ENCODE data around the gene TDP1. TPM values are rescaled to one million over a fixed set of nuclear protein-coding genes. Genes with fewer than 3 reads are reported as not detected.

TDP1 gene
- total and polyA plus RNA-seq, 2 of the 13 experiments (the other 11 are each of a cell fraction or from before 2014, with no cell fraction given) = 16.4 to 31.2 TPM

DNA sequence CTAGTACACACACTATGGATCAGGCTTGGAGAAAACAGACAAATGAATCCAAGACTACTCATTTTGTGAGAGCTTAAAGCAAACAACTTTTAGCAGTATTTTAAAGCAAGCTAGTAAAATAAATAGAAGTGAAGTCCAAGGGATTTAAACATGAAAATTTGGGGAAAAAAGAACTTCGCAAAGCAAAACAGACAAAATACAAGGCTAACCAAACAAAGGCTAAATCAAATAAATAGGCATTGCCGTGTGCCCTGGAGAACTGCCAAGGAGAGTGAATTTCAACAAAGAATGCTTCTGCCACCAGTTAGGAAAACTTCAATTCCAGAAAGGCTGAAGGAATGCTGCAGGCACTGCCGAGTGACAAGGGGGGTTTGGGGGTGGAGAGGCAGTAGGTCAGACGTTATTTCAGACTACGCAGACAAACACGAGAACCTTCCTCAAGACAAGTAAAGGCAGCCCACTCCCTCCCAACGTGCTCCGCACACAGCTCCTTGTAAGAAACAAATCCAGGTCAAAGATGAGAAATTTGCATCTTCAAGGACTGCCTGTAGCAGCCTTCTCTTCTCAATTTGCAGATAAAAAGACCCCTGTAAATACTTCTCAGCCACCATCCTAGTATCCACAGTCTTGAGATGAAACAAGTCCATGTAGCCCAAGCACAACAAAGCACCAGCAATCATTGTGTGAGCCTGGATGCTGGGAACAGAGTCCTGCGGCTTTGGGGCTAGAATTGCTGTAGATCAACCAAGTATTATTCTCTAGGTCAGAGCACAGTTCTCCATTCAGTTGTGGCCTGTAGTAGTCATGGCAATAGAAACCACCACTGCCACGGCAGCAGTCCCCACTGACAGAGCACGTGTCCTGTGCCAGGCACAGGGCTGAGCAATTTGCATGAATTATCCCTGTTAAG is 44.5 kb upstream of the TDP1 start (continued):
- TF ChIP-seq, protein P1, sequence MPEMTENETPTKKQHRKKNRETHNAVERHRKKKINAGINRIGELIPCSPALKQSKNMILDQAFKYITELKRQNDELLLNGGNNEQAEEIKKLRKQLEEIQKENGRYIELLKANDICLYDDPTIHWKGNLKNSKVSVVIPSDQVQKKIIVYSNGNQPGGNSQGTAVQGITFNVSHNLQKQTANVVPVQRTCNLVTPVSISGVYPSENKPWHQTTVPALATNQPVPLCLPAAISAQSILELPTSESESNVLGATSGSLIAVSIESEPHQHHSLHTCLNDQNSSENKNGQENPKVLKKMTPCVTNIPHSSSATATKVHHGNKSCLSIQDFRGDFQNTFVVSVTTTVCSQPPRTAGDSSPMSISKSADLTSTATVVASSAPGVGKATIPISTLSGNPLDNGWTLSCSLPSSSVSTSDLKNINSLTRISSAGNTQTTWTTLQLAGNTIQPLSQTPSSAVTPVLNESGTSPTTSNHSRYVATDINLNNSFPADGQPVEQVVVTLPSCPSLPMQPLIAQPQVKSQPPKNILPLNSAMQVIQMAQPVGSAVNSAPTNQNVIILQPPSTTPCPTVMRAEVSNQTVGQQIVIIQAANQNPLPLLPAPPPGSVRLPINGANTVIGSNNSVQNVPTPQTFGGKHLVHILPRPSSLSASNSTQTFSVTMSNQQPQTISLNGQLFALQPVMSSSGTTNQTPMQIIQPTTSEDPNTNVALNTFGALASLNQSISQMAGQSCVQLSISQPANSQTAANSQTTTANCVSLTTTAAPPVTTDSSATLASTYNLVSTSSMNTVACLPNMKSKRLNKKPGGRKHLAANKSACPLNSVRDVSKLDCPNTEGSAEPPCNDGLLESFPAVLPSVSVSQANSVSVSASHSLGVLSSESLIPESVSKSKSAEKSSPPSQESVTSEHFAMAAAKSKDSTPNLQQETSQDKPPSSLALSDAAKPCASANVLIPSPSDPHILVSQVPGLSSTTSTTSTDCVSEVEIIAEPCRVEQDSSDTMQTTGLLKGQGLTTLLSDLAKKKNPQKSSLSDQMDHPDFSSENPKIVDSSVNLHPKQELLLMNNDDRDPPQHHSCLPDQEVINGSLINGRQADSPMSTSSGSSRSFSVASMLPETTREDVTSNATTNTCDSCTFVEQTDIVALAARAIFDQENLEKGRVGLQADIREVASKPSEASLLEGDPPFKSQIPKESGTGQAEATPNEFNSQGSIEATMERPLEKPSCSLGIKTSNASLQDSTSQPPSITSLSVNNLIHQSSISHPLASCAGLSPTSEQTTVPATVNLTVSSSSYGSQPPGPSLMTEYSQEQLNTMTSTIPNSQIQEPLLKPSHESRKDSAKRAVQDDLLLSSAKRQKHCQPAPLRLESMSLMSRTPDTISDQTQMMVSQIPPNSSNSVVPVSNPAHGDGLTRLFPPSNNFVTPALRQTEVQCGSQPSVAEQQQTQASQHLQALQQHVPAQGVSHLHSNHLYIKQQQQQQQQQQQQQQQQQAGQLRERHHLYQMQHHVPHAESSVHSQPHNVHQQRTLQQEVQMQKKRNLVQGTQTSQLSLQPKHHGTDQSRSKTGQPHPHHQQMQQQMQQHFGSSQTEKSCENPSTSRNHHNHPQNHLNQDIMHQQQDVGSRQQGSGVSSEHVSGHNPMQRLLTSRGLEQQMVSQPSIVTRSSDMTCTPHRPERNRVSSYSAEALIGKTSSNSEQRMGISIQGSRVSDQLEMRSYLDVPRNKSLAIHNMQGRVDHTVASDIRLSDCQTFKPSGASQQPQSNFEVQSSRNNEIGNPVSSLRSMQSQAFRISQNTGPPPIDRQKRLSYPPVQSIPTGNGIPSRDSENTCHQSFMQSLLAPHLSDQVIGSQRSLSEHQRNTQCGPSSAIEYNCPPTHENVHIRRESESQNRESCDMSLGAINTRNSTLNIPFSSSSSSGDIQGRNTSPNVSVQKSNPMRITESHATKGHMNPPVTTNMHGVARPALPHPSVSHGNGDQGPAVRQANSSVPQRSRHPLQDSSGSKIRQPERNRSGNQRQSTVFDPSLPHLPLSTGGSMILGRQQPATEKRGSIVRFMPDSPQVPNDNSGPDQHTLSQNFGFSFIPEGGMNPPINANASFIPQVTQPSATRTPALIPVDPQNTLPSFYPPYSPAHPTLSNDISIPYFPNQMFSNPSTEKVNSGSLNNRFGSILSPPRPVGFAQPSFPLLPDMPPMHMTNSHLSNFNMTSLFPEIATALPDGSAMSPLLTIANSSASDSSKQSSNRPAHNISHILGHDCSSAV (CRISPR knock-in tag; IDR thresholded peaks at IDR 0.05; ENCODE audit: borderline replicate concordance) = no peak
- no peak for TF ChIP-seq SATB2 (CRISPR knock-in tag; IDR thresholded peaks at IDR 0.05)
- TF ChIP-seq, protein P2, sequence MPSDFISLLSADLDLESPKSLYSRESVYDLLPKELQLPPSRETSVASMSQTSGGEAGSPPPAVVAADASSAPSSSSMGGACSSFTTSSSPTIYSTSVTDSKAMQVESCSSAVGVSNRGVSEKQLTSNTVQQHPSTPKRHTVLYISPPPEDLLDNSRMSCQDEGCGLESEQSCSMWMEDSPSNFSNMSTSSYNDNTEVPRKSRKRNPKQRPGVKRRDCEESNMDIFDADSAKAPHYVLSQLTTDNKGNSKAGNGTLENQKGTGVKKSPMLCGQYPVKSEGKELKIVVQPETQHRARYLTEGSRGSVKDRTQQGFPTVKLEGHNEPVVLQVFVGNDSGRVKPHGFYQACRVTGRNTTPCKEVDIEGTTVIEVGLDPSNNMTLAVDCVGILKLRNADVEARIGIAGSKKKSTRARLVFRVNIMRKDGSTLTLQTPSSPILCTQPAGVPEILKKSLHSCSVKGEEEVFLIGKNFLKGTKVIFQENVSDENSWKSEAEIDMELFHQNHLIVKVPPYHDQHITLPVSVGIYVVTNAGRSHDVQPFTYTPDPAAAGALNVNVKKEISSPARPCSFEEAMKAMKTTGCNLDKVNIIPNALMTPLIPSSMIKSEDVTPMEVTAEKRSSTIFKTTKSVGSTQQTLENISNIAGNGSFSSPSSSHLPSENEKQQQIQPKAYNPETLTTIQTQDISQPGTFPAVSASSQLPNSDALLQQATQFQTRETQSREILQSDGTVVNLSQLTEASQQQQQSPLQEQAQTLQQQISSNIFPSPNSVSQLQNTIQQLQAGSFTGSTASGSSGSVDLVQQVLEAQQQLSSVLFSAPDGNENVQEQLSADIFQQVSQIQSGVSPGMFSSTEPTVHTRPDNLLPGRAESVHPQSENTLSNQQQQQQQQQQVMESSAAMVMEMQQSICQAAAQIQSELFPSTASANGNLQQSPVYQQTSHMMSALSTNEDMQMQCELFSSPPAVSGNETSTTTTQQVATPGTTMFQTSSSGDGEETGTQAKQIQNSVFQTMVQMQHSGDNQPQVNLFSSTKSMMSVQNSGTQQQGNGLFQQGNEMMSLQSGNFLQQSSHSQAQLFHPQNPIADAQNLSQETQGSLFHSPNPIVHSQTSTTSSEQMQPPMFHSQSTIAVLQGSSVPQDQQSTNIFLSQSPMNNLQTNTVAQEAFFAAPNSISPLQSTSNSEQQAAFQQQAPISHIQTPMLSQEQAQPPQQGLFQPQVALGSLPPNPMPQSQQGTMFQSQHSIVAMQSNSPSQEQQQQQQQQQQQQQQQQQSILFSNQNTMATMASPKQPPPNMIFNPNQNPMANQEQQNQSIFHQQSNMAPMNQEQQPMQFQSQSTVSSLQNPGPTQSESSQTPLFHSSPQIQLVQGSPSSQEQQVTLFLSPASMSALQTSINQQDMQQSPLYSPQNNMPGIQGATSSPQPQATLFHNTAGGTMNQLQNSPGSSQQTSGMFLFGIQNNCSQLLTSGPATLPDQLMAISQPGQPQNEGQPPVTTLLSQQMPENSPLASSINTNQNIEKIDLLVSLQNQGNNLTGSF (CRISPR knock-in tag; IDR thresholded peaks at IDR 0.05) = no peak
- TF ChIP-seq TCF7L2 (IDR thresholded peaks at IDR 0.05; ENCODE audit: low read depth, low read length) = no peak
- TF ChIP-seq, protein P3, sequence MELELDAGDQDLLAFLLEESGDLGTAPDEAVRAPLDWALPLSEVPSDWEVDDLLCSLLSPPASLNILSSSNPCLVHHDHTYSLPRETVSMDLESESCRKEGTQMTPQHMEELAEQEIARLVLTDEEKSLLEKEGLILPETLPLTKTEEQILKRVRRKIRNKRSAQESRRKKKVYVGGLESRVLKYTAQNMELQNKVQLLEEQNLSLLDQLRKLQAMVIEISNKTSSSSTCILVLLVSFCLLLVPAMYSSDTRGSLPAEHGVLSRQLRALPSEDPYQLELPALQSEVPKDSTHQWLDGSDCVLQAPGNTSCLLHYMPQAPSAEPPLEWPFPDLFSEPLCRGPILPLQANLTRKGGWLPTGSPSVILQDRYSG (CRISPR knock-in tag; IDR thresholded peaks at IDR 0.05) = no peak
- no peak for TF ChIP-seq ZNF232 (CRISPR knock-in tag; IDR thresholded peaks at IDR 0.05; ENCODE audit: borderline replicate concordance)
- TF ChIP-seq, protein P4, sequence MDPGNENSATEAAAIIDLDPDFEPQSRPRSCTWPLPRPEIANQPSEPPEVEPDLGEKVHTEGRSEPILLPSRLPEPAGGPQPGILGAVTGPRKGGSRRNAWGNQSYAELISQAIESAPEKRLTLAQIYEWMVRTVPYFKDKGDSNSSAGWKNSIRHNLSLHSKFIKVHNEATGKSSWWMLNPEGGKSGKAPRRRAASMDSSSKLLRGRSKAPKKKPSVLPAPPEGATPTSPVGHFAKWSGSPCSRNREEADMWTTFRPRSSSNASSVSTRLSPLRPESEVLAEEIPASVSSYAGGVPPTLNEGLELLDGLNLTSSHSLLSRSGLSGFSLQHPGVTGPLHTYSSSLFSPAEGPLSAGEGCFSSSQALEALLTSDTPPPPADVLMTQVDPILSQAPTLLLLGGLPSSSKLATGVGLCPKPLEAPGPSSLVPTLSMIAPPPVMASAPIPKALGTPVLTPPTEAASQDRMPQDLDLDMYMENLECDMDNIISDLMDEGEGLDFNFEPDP (CRISPR knock-in tag; conservative IDR thresholded peaks at IDR 0.05) = 0 out of 2 replicates have a peak, but pooled peaks have one; percentile 79
- no peak for TF ChIP-seq SNAI1 (CRISPR knock-in tag; IDR thresholded peaks at IDR 0.05; ENCODE audit: borderline replicate concordance)
- no peak for TF ChIP-seq ZNF558 (CRISPR knock-in tag; IDR thresholded peaks at IDR 0.05; ENCODE audit: borderline replicate concordance)
- no peak for TF ChIP-seq RAD51 (IDR thresholded peaks at IDR 0.05; ENCODE audit: borderline replicate concordance)
- no peak for TF ChIP-seq ZNF577 (CRISPR knock-in tag; IDR thresholded peaks at IDR 0.05; ENCODE audit: borderline replicate concordance, low read depth)

All from HepG2 (cell line).